KOPT-K1 (cell line): Measurements from ENCODE around the gene CYTH4.

ENCODE experiments used
- H3K27ac ChIP-seq: fragments of 200-600 bp; sonication (generic); 2 replicates; pipeline ENCODE4 v1.5.1; 2016; ENCODE audit warnings: antibody characterized with exemption, mild to moderate bottlenecking, low read depth, low read length; ENCODE audit not compliant: poor library complexity, severe bottlenecking
- H3K36me3 ChIP-seq: fragments of 200-600 bp; sonication (generic); 2 replicates; pipeline ENCODE4 v1.5.1; 2017; ENCODE audit warnings: antibody characterized with exemption, mild to moderate bottlenecking, low read length, moderate library complexity; ENCODE audit not compliant: insufficient read depth
- H3K9me3 ChIP-seq: fragments of 200-600 bp; sonication (generic); 2 replicates; pipeline ENCODE4 v1.5.1; 2017; ENCODE audit warnings: antibody characterized with exemption, low read length, mild to moderate bottlenecking; ENCODE audit not compliant: insufficient read depth, poor library complexity, severe bottlenecking

Gene CYTH4

DNA sequence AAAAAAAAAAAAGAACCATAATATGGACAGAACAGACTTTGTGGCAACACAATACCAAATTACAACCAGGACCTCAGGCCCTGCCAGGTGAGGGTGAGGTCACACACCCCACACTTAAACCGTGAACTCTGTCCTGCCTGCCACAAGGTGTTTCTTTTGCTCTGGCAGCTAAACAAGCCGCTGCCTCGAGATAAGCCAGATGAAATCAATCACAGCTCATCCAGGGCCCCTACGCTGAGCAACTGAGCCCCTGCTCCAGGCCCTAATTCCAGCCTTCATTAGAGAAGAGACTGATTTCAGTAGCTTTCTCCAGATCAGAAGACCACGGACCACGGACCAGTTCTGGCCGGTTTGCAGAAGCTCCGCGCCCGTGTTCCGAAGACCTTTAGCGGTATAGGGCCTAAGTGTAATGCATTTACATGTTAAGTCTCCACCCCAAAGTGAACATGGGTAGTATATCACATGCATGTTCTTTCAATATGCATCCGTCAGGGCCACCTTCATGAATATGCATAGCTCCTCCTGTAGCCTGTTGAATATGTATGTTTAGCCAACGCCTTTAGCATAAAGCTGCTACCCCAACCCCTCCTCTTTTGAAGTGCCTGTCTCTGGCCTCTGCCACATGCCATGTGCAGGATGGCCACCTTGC lies 23.4 kb upstream of the CYTH4 start:
- Histone ChIP-seq H3K27ac (no peak overlapping the region), H3K36me3 (no peaks in the 10 kb centered on the region)

DNA sequence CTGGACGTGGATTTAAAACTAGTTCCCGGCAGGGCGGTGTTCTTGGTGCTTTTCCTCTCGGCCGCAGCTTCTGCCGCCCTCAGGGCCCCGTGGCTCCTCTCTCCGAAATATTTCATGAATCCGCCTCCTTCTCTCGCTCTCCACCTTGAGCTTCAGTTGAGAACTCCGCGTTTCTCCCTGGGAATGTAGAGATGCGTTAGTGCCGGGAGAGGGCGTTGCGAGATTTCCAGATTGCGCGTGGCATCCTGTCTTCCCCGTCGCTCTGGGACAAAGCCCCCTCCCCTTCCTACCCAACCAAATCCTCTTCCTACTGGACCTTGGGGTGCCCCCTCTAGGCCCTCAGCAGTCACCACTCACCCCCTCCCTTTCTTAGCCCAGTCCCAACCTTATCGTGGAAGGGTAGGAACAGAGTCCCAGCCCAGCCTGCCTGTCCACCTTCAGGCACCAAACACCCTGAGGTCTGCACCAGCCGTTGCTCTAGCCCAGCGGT lies 22.7 kb upstream of the CYTH4 start:
- no peak overlapping the region for H3K27ac ChIP-seq
- no peaks in the 10 kb centered on the region for H3K36me3 ChIP-seq
- H3K9me3 ChIP-seq, result peaks cover 12% of the 10 kb centered on the region

More for the DNA sequence above, 23.4 kb upstream of the CYTH4 start:
- peaks cover 5% of the 10 kb centered on the region for H3K9me3 ChIP-seq

DNA sequence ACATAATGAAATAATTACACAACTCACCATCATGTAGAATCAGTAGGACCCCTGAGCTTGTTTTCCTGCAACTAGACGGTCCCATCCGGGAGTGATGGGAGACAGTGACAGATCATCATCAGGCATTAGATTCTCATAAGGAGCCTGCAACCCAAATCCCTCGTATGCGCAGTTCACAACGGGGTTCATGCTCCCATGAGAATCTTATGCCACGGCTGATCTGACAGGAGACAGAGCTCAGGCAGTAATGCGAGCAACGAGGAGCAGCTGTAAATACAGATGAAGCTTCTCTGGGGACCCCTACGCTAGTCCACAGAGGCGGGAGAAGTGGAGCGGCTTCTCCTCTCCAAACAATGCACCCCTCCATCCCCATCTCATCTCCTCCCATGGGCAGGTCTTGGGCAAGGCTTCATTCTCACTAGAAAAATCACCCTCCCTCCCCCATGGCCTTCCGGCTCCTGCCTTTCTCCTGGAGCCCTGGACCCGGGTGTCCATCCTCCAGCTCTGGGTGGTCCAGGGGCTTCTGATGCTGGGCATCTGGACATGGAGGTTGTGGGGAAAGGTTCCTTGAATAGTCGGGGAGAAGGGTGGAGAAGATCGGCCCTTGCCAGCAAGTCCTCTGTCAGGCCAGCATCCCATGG lies 22.0 kb upstream of the CYTH4 start:
- Histone ChIP-seq H3K9me3 (peaks cover 15% of the 10 kb centered on the region), H3K27ac (no peak overlapping the region), H3K36me3 (no peaks in the 10 kb centered on the region)

DNA sequence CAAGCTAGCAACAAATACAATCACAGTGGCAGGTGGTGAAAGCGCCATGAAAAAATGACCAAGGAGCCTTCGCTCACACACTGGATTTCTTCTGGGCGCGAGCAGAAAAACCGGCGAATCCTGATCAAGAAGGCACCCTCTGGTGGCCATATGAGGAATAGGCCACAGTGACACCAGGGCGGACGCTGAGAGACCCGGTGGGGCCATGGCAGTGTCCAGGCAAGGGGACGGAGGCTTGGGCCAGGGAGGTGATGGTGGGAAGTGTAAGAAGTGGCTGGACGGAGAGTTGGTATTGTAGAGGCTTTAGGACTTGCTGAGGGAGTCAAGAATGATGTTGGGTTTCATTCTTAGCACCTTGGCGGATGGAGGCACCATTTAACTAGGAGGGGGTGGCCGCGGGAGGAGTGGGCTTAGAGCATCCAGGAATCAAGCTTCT lies 21.4 kb upstream of the CYTH4 start:
- peaks cover 15% of the 10 kb centered on the region for H3K9me3 ChIP-seq
- no peaks in the 10 kb centered on the region for H3K36me3 ChIP-seq
- H3K27ac ChIP-seq, result no peak overlapping the region

DNA sequence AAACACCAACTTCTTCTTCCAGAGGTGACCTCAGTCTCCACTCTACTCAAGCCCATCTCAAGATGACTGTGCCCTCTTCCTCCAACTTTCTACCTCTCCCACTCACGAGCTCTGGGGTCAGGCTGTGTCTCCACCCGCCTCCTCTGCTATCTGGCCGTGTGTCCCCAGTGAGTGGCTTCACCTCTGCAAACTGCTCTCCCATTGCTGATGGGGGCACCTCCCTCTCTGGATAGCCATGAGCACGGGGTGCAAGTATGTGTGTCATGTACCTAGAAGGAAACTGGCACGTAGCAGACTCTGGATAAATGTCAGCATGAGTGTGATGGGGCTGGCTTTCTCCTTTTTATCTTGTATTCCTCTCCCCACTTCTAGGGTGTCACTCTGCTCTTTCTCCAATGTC lies 20.0 kb upstream of the CYTH4 start:
- Histone ChIP-seq H3K36me3 (no peaks in the 10 kb centered on the region), H3K27ac (no peak overlapping the region), H3K9me3 (peaks cover 15% of the 10 kb centered on the region)

DNA sequence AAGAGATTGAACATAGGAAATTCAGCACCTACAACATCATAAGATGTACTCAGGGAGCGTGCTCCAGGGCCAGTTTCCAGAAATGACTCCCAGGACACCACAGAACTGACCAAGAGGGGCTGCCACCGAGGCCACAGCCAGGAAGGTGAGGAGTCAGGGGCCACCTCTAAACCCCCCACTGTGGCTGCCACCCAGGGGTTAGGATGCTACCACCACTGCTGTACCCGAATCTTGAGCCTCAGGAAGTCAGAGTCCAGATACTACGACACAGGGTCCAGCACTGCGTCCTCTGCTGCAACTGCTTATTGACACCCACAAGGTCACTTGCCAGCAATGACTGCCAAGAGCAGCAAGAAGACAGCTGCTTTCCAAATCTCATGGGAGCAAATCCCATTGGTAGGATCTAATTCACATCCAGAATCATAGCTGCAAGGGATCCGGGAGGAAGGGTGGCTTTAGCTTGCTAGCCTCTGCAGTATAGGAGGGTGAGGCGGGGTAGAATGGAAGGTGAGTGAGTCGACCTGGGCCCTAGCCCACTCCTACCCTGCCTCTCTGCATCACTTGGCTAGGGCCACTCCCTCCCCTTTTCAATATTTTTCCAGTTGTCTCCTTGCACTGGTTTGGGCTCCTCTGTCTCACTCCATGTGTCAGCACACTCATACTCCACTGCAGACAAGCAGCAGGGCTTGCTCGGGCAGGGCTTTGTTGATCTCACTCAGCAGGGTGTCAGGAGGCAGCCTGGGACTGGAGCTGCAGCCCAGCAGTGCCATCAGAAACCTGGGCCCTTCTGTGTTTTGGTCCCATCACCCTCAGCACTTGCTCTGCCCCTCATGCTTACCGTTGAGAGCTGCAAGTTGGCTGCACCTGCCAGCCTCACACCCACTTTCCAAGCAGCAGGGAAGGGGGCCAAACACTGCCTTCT lies 18.1 kb upstream of the CYTH4 start:
- H3K27ac ChIP-seq, result no peak overlapping the region
- peaks cover 15% of the 10 kb centered on the region for H3K9me3 ChIP-seq
- no peaks in the 10 kb centered on the region for H3K36me3 ChIP-seq

DNA sequence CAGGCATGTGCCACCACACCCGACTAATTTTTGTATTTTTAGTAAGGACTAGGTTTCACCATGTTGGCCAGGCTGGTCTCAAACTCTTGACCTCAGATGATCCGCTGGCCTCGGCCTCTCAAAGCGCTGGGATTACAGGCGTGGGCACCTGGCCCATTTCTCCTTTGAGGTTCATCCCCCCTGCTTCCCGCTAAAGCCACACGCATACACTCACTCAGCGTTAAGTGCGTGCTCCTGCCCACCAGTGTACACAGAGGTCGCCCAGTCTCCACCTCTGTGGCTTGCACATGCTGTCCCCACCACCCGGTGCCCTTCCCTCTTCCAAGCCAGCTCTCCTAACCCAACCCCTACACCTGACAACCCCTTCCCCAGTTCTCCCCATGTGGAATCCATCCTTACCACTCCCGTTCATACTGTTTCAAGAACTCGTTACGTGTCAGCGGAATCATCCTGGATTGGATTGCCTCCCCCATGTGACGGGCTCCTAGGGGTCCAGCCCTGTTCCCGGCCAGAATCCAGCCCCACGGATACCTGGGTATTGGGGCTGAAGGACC lies 15.7 kb upstream of the CYTH4 start:
- Histone ChIP-seq H3K9me3 (peaks cover 15% of the 10 kb centered on the region), H3K36me3 (no peaks in the 10 kb centered on the region), H3K27ac (peak overlapping the region; percentile 47)

DNA sequence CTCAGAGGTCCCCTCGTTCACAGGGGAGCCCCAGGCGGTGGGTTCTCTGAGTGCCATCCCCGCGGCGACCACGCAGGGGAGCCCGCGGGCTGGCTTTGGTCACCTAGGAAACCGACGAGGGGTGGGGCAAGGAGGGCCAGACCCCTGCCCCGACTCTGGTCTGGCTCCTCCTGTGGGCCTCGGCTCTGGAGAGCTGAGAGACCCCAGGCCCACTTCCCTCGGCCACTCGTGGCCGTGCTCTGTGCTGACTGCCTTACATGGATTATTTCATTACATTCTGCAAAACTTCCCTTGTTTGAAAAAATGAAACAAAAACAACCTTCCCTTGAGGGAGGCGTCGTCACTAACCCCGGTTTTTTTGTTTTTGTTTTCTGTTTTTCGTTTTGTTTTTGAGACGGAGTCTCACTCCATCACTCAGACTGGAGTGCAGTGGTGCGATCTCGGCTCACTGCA lies 15.1 kb upstream of the CYTH4 start:
- Histone ChIP-seq H3K27ac (peak overlapping the region; percentile 47), H3K36me3 (no peaks in the 10 kb centered on the region), H3K9me3 (peaks cover 15% of the 10 kb centered on the region)

DNA sequence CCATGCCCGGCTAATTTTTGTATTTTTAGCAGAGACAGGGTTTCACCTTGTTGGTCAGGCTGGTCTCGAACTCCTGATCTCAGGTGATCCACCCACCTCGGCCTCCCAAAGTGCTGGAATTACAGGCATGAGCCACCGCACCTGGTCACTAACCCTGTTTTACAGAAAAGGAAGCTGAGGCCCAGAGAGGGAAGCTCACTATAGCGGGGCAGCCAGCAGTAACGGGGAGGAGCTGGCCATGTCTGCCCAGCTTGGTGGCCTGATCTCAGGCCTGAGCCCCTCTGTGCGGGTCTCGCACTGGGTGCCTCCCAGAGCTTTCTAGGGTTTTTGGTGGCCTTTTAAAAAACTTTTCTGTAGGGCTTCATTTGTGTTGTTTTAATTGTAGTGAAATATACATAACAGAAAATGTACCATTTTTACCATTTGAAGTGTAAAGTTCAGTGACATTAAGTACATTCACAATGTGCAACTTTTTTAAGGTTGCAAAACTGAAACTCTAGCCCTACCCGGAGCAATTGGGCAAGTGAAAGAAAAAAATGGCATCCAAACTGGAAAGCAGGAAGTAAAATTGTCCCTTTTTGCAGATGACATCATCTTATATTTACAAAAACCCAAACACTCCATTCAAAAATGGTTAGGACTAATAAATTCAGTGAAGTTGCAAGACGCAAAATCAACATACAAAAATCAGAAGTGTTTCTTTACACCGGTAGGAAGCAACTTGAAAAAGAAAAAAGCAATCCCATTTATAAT lies 14.5 kb upstream of the CYTH4 start:
- Histone ChIP-seq H3K36me3 (no peaks in the 10 kb centered on the region), H3K9me3 (peaks cover 15% of the 10 kb centered on the region), H3K27ac (no peak overlapping the region)

DNA sequence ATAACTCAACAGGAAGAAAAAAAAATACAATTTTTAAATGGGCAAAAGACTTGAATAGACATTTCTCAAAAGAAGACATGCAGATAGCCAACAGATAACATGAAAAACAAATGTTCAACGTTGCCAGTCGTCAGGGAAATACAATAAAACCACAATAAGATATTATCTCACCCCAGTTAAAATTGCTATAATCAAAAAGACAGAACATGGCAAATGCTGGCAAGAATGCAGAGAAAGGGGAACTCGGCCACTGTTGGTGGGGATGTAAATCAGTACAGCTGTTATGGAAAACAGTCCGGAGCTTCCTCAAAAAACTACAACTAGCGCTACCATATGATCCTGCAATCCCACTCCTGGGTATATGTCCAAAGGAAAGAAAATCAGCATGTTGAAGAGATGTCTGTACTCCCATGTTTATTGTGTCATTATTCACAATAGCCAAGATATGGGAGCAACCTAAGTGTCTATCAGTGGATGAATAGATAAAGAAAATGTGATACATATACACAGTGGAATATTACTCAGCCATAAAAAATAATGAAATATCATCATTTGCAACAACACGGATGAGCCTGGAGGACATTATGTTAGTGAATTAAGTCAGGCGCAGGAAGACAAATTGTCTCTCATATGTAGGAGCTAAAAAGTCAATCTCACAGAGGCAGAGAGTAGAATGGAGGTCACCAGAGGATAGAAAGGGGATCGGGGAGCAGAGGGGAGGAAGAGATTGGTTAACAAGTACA lies 12.2 kb upstream of the CYTH4 start:
- H3K27ac ChIP-seq, result no peak overlapping the region
- no peaks in the 10 kb centered on the region for H3K36me3 ChIP-seq
- no peaks in the 10 kb centered on the region for H3K9me3 ChIP-seq

DNA sequence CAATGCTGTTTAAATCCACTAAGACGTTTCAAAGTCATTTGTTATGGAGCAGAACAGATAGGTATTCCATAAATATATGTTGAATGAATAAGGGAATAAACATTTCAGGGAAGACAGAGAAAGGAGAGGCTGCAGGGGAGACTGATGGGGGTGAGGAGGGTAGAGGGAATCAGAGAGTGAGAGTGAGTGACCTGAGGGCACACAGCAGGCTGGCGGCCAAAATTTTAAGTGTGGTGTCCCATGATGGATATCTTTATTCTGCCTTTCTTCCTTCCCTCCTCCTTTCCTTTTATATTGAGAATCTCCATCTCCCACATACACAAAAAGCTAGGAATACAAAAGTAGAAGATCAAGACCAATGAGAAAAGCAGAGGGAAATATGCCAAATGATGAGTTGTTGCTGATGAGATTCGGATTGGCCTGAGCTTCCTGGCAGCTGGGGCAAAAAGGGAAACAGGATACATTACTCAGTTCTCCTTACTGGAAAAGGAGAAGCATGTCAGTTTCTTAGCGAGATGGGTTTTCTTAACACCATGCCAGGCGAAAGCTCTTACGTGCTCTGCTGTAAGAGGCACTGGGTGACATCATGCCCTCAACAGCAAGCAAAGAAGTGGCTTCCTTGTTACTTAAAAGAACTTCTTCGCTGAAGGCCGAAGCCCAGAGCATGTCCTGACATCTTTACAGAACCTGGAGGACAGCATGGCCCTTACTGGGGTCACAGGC lies 11.2 kb upstream of the CYTH4 start:
- no peaks in the 10 kb centered on the region for H3K9me3 ChIP-seq
- H3K27ac ChIP-seq, result no peak overlapping the region
- H3K36me3 ChIP-seq, result no peaks in the 10 kb centered on the region

DNA sequence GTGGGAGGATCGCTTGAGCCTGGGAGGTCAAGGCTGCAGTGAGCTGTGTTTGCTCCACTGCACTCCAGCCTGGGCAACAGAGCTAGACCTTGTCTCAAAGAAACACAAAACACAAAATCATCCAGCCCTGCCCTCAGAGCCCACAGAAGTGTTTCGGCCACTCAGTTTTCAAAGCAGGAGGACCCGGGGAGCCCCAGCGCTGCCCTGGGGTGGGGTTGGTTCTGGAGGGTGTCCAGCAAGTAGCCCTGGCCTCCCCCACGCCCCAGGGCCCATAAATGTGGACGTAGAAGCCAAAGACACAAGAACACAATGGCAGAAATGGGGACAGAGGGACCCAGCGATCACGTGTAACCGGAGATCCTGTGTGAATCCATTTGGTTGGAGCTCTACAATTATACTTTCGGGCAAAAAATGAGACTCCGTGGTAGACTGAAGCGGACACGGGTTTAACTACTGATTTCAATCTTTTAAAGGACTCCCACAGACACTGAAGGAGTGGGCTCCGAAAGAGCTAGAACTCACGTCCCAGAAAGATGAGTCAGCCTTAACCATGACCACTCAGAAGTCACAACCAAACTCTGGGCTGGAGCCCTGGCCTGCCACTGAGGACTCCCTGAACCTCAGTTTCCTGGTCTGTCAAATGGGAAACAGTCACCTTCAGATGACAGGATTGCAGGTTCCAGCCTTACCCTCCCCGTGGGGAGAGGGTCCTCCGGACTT lies 9.0 kb upstream of the CYTH4 start:
- no peaks in the 10 kb centered on the region for H3K36me3 ChIP-seq
- H3K27ac ChIP-seq, result no peak overlapping the region
- H3K9me3 ChIP-seq, result no peaks in the 10 kb centered on the region

DNA sequence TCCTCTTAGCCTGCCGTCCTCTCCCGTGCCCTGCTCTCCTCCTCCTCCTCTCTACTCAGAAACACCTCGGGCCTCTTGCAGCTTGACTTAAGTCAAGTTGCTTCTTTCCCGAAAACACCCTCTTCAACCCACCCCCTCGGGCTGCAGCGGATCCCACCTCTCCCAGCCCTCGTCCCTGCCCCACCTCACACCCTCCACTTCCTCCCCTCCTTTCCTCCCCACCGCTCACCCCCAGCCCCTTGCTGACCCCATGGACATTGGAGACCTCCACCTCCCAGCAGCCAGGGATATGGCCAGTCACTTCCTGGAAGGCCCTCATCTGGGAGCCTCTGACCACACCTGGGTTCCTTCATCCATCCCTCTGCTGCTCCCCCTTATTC lies 8.5 kb upstream of the CYTH4 start:
- H3K9me3 ChIP-seq, result no peaks in the 10 kb centered on the region
- no peak overlapping the region for H3K27ac ChIP-seq
- H3K36me3 ChIP-seq, result no peaks in the 10 kb centered on the region
